Measurements from ENCODE around the gene CXorf58.
"Not testable (repeated sequence)": the region's sequence is repeated elsewhere in the genome, so short reads cannot be mapped to it uniquely, and the experiment has no call there.

Gene CXorf58

GRCh38 chrX:23890933-23891332 is 16.9 kb upstream of the CXorf58 start:
- Histone ChIP-seq H3K9ac (ENCODE audit: low read length) (no peak overlapping the region), H3K36me3 (ENCODE audit: low read length) (no peaks in the 10 kb centered on the region), H3K27me3 (ENCODE audit: low read length) (no peaks in the 10 kb centered on the region), H3F3A (ENCODE audit: insufficient read depth) (no peaks in the 10 kb centered on the region), H3K4me3 (ENCODE audit: insufficient read depth, low read length, poor library complexity, severe bottlenecking) (no peak overlapping the region), H3K9me3 (ENCODE audit: insufficient read depth, low read length) (no peaks in the 10 kb centered on the region), H3K9me2 (replicated peaks; ENCODE audit: insufficient read depth, low read length) (no peaks in the 10 kb centered on the region), H3K27ac (ENCODE audit: low read depth, low read length) (no peak overlapping the region), H3K4me2 (ENCODE audit: low read depth, low read length, poor library complexity, severe bottlenecking) (no peak overlapping the region), H3K79me2 (ENCODE audit: insufficient read depth, low read length) (no peaks in the 10 kb centered on the region), H2AFZ (ENCODE audit: low read depth, low read length, severe bottlenecking) (no peak overlapping the region), H4K20me1 (ENCODE audit: low read depth, low read length) (no peaks in the 10 kb centered on the region)
- TF ChIP-seq EZH2phosphoT487 (conservative IDR thresholded peaks at IDR 0.05; ENCODE audit: low read length) (no peak), CTCF (IDR thresholded peaks at IDR 0.05; ENCODE audit: insufficient read depth, low read length, poor library complexity, severe bottlenecking) (no peak)

- not testable (repeated sequence) for H3K79me2 ChIP-seq (ENCODE audit: insufficient read depth, low read length); H3K4me3 ChIP-seq (ENCODE audit: insufficient read depth, low read length, poor library complexity, severe bottlenecking); H3K27ac ChIP-seq (ENCODE audit: low read depth, low read length); H3K9me3 ChIP-seq (ENCODE audit: insufficient read depth, low read length); H3F3A ChIP-seq (ENCODE audit: insufficient read depth); H3K9ac ChIP-seq (ENCODE audit: low read length); H4K20me1 ChIP-seq (ENCODE audit: low read depth, low read length); H3K36me3 ChIP-seq (ENCODE audit: low read length); H2AFZ ChIP-seq (ENCODE audit: low read depth, low read length, severe bottlenecking); H3K4me2 ChIP-seq (ENCODE audit: low read depth, low read length, poor library complexity, severe bottlenecking); H3K27me3 ChIP-seq (ENCODE audit: low read length); H3K9me2 ChIP-seq (replicated peaks; ENCODE audit: insufficient read depth, low read length)
Observed at GRCh38 chrX:23894993-23895392, 12.8 kb upstream of the CXorf58 start.

- H3K9me2 ChIP-seq (replicated peaks; ENCODE audit: insufficient read depth, low read length); H2AFZ ChIP-seq (ENCODE audit: low read depth, low read length, severe bottlenecking); H3K9me3 ChIP-seq (ENCODE audit: insufficient read depth, low read length); H3F3A ChIP-seq (ENCODE audit: insufficient read depth); H3K27ac ChIP-seq (ENCODE audit: low read depth, low read length); H4K20me1 ChIP-seq (ENCODE audit: low read depth, low read length); H3K27me3 ChIP-seq (ENCODE audit: low read length); H3K36me3 ChIP-seq (ENCODE audit: low read length); H3K4me3 ChIP-seq (ENCODE audit: insufficient read depth, low read length, poor library complexity, severe bottlenecking); H3K9ac ChIP-seq (ENCODE audit: low read length); H3K79me2 ChIP-seq (ENCODE audit: insufficient read depth, low read length); H3K4me2 ChIP-seq (ENCODE audit: low read depth, low read length, poor library complexity, severe bottlenecking): not testable (repeated sequence)
Observed at GRCh38 chrX:23896539-23896938, 11.3 kb upstream of the CXorf58 start.

GRCh38 chrX:23896981-23897380 is 10.8 kb upstream of the CXorf58 start:
- Histone ChIP-seq H3K79me2 (ENCODE audit: insufficient read depth, low read length) (no peaks in the 10 kb centered on the region), H3K4me2 (ENCODE audit: low read depth, low read length, poor library complexity, severe bottlenecking) (no peak overlapping the region), H3K27me3 (ENCODE audit: low read length) (no peaks in the 10 kb centered on the region), H3F3A (ENCODE audit: insufficient read depth) (no peaks in the 10 kb centered on the region), H2AFZ (ENCODE audit: low read depth, low read length, severe bottlenecking) (no peak overlapping the region), H3K9me3 (ENCODE audit: insufficient read depth, low read length) (no peaks in the 10 kb centered on the region), H3K27ac (ENCODE audit: low read depth, low read length) (no peak overlapping the region), H3K36me3 (ENCODE audit: low read length) (no peaks in the 10 kb centered on the region), H3K4me3 (ENCODE audit: insufficient read depth, low read length, poor library complexity, severe bottlenecking) (no peak overlapping the region), H3K9ac (ENCODE audit: low read length) (no peak overlapping the region), H4K20me1 (ENCODE audit: low read depth, low read length) (no peaks in the 10 kb centered on the region), H3K9me2 (replicated peaks; ENCODE audit: insufficient read depth, low read length) (no peaks in the 10 kb centered on the region)
- TF ChIP-seq EZH2phosphoT487 (conservative IDR thresholded peaks at IDR 0.05; ENCODE audit: low read length) (no peak), CTCF (IDR thresholded peaks at IDR 0.05; ENCODE audit: insufficient read depth, low read length, poor library complexity, severe bottlenecking) (no peak)
